ENCODE results near the gene EFCAB11. TPM values are rescaled to one million over a fixed set of nuclear protein-coding genes. Genes with fewer than 3 reads are reported as not detected.

Gene EFCAB11
- total RNA-seq, 2 experiments from 2014 or later, result 0.36 to 0.47 TPM

GRCh38 chr14:89853936-89854693, 100.4 kb downstream of the EFCAB11 start:
- CTCF ChIA-PET, result no interaction called here
- H3K4me3 Mint-ChIP-seq, result no peak overlapping the region

DNA sequence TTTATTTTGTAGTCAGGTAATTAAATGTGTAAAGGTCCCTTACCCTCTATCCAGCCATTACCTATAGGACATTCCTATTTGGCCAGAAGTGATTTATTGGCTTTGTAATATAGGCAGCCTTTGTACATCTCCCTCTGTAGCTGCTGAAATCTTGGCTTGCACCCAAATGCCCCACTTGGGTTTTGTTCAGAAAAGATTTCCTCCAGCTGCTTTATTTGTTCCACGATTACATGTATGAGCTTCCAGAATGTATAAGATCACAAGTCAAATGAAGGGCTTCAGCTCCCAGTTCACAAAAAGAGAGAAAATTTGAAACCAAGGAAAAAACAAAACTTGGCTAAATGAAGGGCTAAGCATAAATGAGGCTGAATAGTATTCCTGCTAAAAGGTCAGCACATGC, 103.4 kb downstream of the EFCAB11 start:
- no peaks in the 10 kb centered on the region for H3K36me3 ChIP-seq (ENCODE audit: insufficient read depth, low read length)
- intact Hi-C loops (cut with DNase I, micrococcal nuclease), result no loop called here
- no peak for TF ChIP-seq CTCF (IDR thresholded peaks at IDR 0.05)
- no peak overlapping the region for H3K27ac ChIP-seq (ENCODE audit: low read depth in 1 of 2, low read length in 2 of 2)
- POLR2A ChIA-PET, result no interaction called here
- Mint-ChIP-seq H3K36me3 (ENCODE audit: low read depth) (no peaks in the 10 kb centered on the region), H3K4me3 (no peak overlapping the region), H3K4me1 (ENCODE audit: low read depth) (no peaks in the 10 kb centered on the region), H3K27ac (no peak overlapping the region), H3K27me3 (no peaks in the 10 kb centered on the region), H3K9me3 (no peaks in the 10 kb centered on the region)
- no peak for ATAC-seq (ENCODE audit: poor library complexity)
- H3K27me3 ChIP-seq (ENCODE audit: control insufficient read depth in 1 of 2, insufficient read depth in 2 of 2, low read length in 2 of 2), result no peaks in the 10 kb centered on the region
- DNase-seq, result no peak
- H3K4me1 ChIP-seq (ENCODE audit: insufficient read depth, low read length), result no peaks in the 10 kb centered on the region
- no peak overlapping the region for H3K4me3 ChIP-seq (ENCODE audit: low read length)
- CTCF ChIA-PET, result no interaction called here
- H3K9me3 ChIP-seq (ENCODE audit: control insufficient read depth in 1 of 2, insufficient read depth in 1 of 2, low read length in 2 of 2), result no peaks in the 10 kb centered on the region

More at GRCh38 chr14:89853936-89854693, 100.4 kb downstream of the EFCAB11 start:
- DNase-seq (no peak), ATAC-seq (ENCODE audit: poor library complexity) (no peak)
- H3K27ac Mint-ChIP-seq, result no peak overlapping the region
- H3K27me3 Mint-ChIP-seq, result no peaks in the 10 kb centered on the region
- Histone ChIP-seq H3K9me3 (ENCODE audit: control insufficient read depth in 1 of 2, insufficient read depth in 1 of 2, low read length in 2 of 2) (no peaks in the 10 kb centered on the region), H3K27ac (ENCODE audit: low read depth in 1 of 2, low read length in 2 of 2) (no peak overlapping the region), H3K4me1 (ENCODE audit: insufficient read depth, low read length) (no peaks in the 10 kb centered on the region), H3K36me3 (ENCODE audit: insufficient read depth, low read length) (no peaks in the 10 kb centered on the region), H3K27me3 (ENCODE audit: control insufficient read depth in 1 of 2, insufficient read depth in 2 of 2, low read length in 2 of 2) (no peaks in the 10 kb centered on the region), H3K4me3 (ENCODE audit: low read length) (no peak overlapping the region)
- intact Hi-C loops (cut with DNase I, micrococcal nuclease), result no loop called here
- POLR2A ChIA-PET, result no interaction called here
- TF ChIP-seq CTCF (IDR thresholded peaks at IDR 0.05), result no peak
- no peaks in the 10 kb centered on the region for H3K36me3 Mint-ChIP-seq (ENCODE audit: low read depth)
- no peaks in the 10 kb centered on the region for H3K4me1 Mint-ChIP-seq (ENCODE audit: low read depth)
- H3K9me3 Mint-ChIP-seq, result no peaks in the 10 kb centered on the region

DNA sequence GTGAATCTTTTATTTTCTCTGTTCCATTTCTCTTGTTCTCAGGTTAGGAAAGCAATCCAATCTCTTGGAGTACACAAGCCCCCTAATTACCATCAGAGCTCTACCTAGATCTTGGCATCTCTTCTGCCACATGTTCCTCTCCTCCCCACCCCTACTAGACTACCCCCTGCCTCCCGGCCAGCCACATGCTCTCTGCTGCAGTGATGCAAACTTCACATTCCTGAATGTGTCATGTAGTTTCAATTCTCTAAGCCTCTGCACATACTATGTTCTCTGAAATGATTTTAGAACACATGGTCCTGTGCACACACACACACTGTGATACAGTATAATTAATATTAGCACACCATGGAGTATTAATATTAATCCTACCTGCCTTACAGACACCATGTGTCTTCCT, 104.6 kb downstream of the EFCAB11 start:
- CTCF ChIA-PET, result no interaction called here
- Histone ChIP-seq H3K27me3 (ENCODE audit: control insufficient read depth in 1 of 2, insufficient read depth in 2 of 2, low read length in 2 of 2) (no peaks in the 10 kb centered on the region), H3K36me3 (ENCODE audit: insufficient read depth, low read length) (no peaks in the 10 kb centered on the region), H3K4me1 (ENCODE audit: insufficient read depth, low read length) (no peaks in the 10 kb centered on the region), H3K9me3 (ENCODE audit: control insufficient read depth in 1 of 2, insufficient read depth in 1 of 2, low read length in 2 of 2) (no peaks in the 10 kb centered on the region), H3K27ac (ENCODE audit: low read depth in 1 of 2, low read length in 2 of 2) (no peak overlapping the region), H3K4me3 (ENCODE audit: low read length) (no peak overlapping the region)
- TF ChIP-seq CTCF (IDR thresholded peaks at IDR 0.05), result no peak
- Mint-ChIP-seq H3K4me1 (ENCODE audit: low read depth) (no peaks in the 10 kb centered on the region), H3K27me3 (no peaks in the 10 kb centered on the region), H3K9me3 (no peaks in the 10 kb centered on the region), H3K4me3 (no peak overlapping the region), H3K36me3 (ENCODE audit: low read depth) (no peaks in the 10 kb centered on the region), H3K27ac (no peak overlapping the region)
- ATAC-seq (ENCODE audit: poor library complexity) (no peak), DNase-seq (no peak)
- POLR2A ChIA-PET, result no interaction called here
- intact Hi-C loops (cut with DNase I, micrococcal nuclease), result no loop called here
